GM21367 (cell line): ENCODE measurements around the gene VRTN.
A peak's percentile ranks its signal among the peaks of the same experiment; 100 is the strongest.

Source experiments
- ATAC-seq: cut with Tn5 transposase; IDR thresholded peaks from one replicate; pipeline ENCODE4 v1.9.1; 2021; ENCODE audit not compliant: unreplicated experiment

Gene VRTN

DNA sequence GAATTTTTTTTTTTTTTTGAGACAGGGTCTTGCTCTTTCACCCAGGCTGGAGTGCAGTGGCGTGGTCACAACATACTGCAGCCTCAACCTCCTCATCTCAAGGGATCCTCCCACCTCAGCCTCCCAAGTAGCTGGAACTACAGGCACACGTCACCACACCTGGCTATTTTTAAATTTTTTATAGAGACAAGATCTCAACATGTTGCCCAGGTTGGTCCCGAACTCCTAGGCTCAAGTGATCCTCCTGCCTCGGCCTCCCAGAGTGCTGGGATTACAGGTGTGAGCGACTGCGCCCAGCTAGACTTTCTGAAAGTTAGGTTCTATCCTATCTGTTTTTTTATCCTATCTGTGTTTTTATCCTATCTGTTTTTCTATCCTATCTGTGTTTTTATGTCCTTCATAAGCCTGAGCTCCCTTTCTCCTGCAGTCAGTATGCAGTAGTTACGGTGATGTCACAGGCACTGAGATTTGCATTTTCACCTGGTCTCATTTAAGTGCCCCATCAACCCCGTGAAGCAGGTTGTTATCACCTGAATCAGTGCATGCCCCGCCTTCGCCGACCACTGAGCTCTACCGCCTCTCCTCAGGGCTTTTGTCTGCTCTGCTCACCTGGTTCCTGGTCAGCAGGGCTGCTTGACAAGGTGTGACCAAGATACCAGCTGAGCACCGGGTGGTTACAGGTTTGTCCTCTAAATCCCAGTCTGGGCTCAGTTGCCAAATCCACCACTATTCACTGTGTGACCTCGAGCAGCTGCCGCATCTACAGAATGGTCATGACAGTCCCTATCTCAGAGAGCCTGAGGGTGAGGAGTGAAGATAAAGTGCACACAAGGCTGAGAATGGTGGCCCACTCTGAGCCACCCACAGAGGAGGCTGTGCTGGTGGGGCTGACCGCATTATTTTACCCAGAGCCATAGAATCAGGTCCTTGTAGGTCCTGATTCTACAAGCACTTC is 44.6 kb downstream of the VRTN start:
- ATAC-seq: no peak

DNA sequence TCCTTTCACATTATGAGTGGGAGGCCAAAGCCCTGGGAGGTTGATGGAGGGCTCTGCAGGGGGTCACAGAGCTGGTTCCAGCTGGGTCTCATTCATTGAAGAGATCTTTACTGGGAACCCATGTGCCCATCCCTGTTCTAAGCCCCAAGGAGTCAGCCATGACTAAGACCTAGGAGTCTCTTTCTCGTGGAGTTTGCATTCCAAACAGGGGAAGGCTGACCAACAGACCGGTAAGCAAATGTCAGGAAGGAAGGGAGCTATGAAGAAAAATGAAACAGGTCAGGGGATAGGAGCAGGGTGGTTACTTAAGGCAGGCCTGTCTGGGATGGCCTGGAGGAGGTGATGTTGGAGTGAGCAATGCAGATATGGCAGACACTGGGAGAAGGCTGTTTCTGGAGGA is 46.3 kb downstream of the VRTN start:
- no peak for ATAC-seq

DNA sequence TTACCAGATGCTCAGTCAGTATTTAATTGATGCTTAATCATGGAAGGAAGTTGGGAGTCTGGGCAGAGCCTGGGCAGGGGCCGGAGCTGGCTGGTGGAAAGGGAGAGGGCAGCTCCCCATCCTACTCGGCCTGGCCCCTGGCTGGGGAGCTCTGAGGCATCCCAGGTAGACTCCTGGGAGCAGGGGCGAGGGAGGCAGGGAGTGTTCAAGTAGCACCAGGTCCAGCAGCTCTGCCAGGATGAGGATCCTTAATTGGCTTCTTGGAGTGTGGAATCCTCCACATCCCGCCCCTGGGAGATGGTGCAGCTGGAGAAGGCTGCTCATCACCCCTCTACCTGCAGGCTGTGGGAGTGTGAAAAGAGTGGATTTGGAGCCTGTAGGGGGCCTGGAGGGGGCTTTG is 46.8 kb downstream of the VRTN start:
- ATAC-seq: no peak

DNA sequence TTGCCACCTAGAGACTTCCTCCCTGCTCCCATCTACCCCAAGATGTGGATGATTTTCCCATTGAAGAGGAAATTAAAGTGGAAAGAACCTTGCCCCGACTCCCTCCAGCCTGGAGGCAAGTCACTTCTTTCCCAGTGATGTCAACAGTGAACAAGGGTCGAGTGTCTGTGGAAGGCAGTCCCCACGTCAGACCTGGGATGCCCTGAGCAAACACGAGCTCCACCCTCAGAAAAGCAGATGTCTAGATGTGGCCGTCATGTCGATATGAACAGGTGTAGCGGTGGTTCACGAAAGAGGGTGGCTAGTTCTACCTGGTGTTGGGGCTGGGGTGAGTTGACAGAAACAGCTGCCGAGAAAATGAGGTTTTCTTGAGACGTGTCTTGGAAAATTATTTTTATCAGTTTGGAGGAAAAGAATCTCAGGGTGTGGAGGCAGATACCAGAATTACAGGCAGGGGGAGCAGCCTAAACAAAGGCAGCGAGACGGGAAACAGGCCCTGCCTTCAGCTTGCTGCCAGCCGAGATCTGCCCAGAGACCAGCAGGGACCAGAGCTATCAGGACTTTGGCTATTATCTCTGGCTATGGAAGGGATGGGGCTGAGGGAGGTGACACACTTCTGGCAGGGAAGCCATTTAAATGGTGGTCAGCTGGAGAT is 51.9 kb downstream of the VRTN start:
- ATAC-seq: no peak

DNA sequence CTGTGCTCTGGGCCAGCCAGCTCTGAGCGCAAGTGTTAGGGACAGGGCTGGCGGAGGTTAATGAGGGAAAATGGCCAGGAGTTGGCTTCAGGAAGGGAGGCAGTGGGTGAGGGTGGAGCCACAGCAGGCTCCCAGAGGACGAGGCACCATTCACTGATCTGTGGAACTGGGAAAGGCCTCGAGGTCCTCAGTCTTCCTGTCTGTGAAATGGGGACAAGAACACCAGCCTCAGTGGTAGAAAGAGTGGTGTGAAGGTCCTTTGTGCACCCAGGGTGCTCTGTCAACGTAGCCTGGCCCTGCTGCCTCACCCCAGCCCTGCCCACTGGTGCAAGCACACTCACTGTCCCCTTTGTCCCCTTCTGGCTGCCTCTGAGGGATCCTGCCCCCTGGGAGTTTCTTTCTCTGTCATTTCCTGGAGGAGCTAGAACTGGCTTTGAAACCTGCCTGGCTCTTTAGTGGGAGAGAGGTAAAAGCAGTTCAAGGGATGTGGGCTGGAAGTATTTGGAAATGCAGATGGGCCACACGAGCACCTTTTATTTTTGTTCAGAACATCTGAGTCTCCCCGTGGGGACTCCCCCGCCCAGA is 52.7 kb downstream of the VRTN start:
- ATAC-seq: no peak

DNA sequence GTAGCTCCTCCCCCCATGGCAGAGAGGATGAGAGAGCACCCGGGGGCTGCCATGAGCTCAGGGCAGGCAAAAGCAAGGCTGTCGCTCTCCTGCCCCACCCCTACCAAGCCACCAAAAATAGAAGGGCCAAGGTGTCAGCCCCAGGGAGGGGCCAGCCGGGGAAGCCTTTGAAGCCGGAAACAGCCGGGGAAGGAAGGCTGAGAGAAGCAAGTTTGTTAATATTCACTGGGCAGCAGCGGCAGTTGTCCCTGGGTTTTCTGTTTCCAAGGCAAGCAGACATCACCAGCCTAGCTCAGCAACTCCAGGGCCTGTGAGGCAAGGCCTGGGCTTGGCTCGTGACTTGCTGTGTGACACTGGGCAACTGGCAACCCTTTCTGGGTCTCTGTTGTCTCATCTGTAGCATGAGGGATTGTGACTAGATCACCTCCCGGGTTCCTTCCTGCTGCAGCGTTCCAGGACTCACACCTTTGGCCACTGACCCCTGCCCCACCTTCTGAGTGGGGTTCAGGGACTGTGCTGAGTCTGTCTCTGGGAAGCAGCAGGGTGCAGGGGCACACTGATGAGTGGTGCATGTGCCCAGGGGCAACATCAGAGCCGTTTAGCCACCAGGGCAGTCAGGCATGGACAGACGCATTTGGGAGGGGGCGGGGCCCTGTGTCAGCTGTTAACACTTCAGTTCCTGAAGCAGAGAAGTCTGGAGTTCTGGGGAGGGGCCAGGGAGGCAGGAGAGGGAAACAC is 53.4 kb downstream of the VRTN start:
- ATAC-seq: peak; percentile 73

DNA sequence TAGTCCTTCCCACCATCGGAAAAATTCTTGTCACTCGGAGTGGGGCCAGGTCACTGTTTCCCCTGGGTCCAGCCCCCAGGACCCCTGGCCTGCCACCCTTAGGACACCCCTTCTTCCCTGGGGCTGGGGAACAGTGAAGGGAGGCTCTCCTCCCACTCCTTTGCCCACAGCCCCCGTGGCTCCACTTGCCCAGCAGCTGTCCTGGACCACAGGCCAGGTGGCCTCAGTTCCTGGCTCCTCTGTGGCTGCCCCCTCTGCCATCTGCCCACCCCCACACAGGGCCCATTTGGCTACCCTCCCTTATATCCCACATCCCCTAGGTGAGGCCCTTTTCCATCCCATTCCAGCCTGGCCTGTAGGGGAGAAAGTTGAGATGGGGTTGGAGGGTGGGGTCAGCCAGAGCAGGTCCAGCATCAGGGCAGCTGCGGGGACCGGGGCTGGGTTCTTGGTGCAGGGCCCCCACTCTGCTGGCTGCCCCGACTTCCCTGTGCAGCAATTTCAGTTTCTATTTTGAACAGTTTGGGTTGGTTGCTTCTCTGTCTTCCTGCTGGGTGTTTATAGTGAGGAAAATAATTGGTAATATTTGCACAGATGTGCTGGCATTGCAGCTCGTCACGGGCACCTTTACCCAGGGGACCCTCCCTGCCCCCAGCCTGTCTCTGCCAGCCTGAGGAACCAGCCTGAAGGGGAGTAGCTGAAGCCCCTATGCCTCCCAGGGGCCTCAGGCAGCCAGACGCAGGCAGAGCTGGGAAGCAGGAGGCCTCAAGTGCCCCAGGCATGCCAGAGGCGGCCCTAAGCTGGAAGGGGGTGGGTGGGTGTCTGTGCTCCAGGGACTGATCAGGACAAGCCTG is 54.4 kb downstream of the VRTN start:
- no peak for ATAC-seq

DNA sequence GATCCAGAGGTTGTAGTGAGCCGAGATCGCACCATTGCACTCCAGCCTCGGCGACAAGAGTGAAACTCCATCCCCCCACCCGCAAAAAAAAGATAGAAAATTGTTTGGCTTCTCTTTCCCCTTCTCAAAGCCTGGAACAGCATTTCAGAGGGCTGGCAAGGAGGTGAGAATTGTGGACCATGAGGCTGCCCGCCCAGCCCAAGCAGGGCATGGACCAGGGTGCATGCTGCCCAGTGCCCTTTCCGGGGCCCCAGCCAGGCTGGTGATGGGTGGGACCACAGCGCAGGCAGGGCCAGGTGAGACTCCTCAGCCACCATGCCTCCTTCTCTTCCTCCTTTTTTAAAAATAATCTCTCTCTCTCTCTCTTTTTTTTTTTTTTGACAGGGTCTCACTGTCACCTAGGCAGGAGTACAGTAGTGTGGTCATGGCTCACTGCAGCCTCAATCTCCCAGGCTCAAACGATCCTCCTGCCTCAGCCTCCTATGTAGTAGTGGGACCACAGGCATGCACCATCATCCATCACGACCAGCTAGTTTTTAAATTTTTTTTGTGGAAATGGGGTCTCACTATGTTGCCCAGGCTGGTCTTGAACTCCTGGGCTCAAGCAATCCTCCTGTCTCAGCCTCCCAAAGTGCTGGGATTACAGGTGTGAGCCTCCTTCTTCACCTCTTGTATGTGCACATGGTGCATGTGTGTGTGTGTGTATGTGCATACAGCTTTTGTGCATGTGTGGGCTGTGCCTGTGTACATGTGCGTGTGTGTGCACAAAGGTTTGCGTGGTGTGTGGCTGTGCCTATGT is 55.5 kb downstream of the VRTN start:
- ATAC-seq: no peak

DNA sequence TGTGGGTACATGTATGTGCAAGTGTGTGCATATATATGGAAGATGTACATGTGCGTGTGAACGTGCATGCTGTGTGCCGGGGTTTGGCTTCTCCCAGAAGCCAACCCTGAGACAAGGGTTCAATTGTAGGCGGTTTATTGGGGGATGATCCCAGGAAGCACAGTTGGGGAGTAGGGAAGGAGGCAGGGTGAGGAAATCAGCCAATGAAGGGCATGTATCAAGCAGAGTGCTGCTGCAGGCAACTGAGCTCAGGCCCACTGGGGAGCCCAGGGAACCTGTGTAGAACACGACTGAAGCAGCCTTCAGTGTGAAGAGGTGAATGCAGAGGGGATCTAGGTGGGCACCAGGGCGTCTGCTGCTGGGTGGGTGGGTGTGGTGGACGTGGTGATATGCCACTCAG is 56.2 kb downstream of the VRTN start:
- ATAC-seq: no peak

DNA sequence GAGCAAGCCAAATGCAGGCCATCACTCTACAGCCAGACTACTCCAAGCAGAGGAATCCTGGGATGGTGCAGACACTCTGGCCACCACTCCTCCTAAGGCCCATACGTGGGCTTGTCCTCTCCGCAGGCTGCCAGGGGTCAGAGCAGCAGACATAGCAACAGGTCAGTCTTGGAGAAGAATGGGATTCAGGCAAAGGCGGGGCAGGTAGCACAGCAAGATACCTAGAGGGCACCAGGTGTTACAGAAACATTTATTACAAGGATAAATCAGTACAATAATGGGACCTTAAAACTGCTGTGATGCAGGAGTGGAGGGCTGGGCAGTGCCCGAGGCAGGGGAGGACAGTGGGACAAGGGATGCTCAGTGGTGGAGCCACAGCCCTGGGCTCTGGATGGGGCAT is 57.4 kb downstream of the VRTN start:
- ATAC-seq: no peak

DNA sequence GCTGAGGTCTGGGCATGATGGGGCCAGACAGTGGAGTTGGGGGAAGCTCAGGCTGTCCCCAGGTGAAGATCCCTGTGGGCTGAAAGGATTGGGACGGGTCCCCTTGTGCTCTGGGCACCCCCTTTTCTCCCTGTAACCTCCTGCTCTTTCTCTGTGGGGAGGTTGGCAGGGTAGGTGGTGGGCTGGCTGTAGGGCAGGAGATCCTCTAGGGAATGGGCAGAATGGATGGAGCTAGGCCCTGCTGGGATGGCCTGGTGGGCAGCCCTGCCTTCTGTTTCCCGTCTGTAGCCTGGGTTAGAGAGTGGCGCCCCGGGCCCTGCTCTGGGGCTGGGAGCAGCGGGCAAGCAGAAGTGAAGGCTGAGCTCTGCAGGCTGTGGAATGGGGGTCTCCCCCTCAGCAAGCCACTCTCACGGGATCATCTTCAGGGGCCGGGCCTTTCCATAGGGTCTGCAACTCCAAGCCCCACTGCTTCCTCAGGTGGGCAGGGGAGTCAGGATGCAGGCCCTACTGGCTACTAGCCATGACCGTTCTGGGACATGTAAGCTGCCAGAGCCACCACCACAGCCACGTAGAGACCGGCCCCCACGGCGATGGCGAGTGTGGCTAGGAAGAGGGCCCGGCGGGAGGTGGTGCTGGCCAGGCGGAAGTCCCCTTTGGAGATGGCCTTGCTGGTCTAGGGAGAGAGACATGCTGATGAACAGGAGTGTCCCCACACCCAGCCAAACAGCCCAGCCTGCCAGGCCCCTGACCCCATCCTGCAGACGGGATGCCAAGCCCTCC is 58.9 kb downstream of the VRTN start:
- ATAC-seq: no peak

DNA sequence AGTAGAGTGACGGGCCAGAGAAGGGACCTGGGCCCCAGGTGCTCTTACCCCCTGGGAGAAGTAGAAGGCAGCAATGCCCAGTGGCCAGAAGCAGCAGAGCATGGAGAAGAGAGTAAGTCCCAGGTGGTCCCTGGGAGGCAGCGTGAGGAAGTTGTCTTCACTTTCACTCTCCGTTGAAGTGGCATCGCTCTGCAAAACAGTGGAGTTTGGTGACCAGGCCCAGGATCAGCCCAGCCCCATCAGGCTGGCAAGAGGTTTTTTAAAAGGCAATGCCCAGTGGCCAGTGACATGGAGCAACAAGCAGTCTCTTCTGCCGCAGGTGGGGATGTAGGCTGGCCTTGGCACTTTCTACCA is 59.5 kb downstream of the VRTN start:
- no peak for ATAC-seq

DNA sequence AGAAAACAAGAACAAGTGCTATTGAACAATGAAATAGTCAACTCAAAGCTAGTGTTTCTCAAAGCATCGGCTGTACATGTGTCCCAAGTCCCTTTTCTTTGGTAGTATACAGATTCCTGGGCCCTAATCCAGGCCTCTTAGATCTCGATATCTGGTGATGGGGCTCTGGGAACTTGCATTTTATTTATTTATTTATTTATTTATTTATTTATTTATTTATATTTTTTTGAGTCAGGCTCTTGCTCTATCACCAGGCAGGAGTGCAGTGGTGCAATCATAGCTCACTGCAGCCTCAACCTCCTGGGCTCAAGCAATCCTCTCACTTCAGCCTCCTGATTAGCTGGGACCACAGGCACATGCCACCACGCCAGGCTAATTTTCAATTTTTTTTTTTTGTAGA is 60.6 kb downstream of the VRTN start:
- no peak for ATAC-seq

DNA sequence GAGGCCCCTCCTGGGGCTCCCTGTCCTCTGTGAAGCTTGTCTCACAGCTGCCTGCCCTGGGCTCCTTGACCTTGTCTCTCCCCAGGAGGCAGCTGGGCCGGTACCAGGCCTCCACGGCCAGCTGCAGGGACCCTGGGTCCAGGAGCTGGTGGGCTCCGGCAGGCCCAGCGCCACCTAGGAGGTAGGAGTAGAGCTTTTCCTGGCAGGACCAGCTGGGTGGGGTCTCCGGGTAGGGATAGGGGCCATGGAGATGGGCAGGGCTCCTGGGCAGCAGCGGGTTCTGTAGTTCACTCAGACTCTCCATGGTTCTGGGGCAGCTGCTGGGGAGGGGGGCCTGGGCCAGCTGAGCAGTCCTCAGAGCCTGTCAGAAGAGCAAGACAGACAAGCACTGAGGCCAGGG is 61.2 kb downstream of the VRTN start:
- no peak for ATAC-seq
